IPS-15b (cell line): ENCODE measurements around the gene PLCG2.

Experiments
- H3K27me3 ChIP-seq: one replicate; pipeline ENCODE4 v1.6.1; 2013; ENCODE audit warnings: low read length; ENCODE audit not compliant: control insufficient read depth, insufficient read depth
- H3K36me3 ChIP-seq: one replicate; pipeline ENCODE4 v1.6.1; 2013; ENCODE audit warnings: low read length; ENCODE audit not compliant: control insufficient read depth, insufficient read depth
- H3K4me1 ChIP-seq: one replicate; pipeline ENCODE4 v1.6.1; 2013; ENCODE audit warnings: mild to moderate bottlenecking, low read length; ENCODE audit not compliant: control insufficient read depth, insufficient read depth
- H3K4me3 ChIP-seq: one replicate; pipeline ENCODE4 v1.5.1; 2013; ENCODE audit warnings: low read depth, low read length
- H3K9ac ChIP-seq: one replicate; pipeline ENCODE4 v1.6.1; 2013; ENCODE audit warnings: low read depth, mild to moderate bottlenecking, low read length
- H3K9me3 ChIP-seq: one replicate; pipeline ENCODE4 v1.6.1; 2013; ENCODE audit warnings: mild to moderate bottlenecking, low read length; ENCODE audit not compliant: control insufficient read depth, insufficient read depth

Gene PLCG2

GRCh38 chr16:81912395-81912794 lies 133.3 kb downstream of the PLCG2 start:
- Histone ChIP-seq H3K4me3 (no peak overlapping the region), H3K27me3 (no peaks in the 10 kb centered on the region), H3K9me3 (no peaks in the 10 kb centered on the region), H3K4me1 (no peaks in the 10 kb centered on the region), H3K36me3 (no peaks in the 10 kb centered on the region), H3K9ac (no peak overlapping the region)

GRCh38 chr16:81913222-81913621 lies 134.1 kb downstream of the PLCG2 start:
- Histone ChIP-seq H3K4me3 (no peak overlapping the region), H3K9me3 (no peaks in the 10 kb centered on the region), H3K36me3 (no peaks in the 10 kb centered on the region), H3K4me1 (no peaks in the 10 kb centered on the region), H3K9ac (no peak overlapping the region), H3K27me3 (no peaks in the 10 kb centered on the region)

- Histone ChIP-seq H3K27me3 (no peaks in the 10 kb centered on the region), H3K9me3 (no peaks in the 10 kb centered on the region), H3K4me3 (no peak overlapping the region), H3K36me3 (no peaks in the 10 kb centered on the region), H3K9ac (no peak overlapping the region), H3K4me1 (no peaks in the 10 kb centered on the region)
These were observed 138.3 kb downstream of the PLCG2 start for GRCh38 chr16:81917375-81917774.

- Histone ChIP-seq H3K9ac (no peak overlapping the region), H3K27me3 (no peaks in the 10 kb centered on the region), H3K36me3 (no peaks in the 10 kb centered on the region), H3K9me3 (no peaks in the 10 kb centered on the region), H3K4me1 (no peaks in the 10 kb centered on the region), H3K4me3 (no peak overlapping the region)
These were observed 139.8 kb downstream of the PLCG2 start for GRCh38 chr16:81918927-81919326.

DNA sequence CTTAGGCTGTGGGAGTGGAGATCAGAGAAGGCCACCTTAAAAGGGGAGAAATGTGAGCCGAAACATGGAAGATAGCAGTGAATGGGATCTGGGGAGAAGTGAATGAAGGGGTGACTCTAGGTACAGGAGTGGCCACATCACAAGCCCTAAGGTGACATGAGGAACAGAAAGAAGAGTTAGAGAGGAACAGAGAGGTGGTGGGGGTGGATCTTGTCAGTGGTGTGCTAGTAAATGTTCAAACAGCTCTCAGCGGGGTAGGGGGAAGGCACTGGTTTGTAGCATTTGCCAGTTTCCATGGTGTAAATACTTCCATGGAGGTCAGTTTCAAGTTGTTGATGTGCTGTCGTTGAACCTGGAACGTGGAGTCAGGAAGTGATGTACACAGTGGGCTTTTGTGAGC lies 141.4 kb downstream of the PLCG2 start:
- Histone ChIP-seq H3K36me3 (no peaks in the 10 kb centered on the region), H3K9me3 (no peaks in the 10 kb centered on the region), H3K4me3 (no peak overlapping the region), H3K4me1 (no peaks in the 10 kb centered on the region), H3K9ac (no peak overlapping the region), H3K27me3 (no peaks in the 10 kb centered on the region)

GRCh38 chr16:81921085-81921814 lies 142.2 kb downstream of the PLCG2 start:
- H3K4me1 ChIP-seq, result no peaks in the 10 kb centered on the region
- no peaks in the 10 kb centered on the region for H3K9me3 ChIP-seq
- no peaks in the 10 kb centered on the region for H3K36me3 ChIP-seq
- H3K27me3 ChIP-seq, result no peaks in the 10 kb centered on the region
- H3K4me3 ChIP-seq, result no peak overlapping the region
- H3K9ac ChIP-seq, result no peak overlapping the region

DNA sequence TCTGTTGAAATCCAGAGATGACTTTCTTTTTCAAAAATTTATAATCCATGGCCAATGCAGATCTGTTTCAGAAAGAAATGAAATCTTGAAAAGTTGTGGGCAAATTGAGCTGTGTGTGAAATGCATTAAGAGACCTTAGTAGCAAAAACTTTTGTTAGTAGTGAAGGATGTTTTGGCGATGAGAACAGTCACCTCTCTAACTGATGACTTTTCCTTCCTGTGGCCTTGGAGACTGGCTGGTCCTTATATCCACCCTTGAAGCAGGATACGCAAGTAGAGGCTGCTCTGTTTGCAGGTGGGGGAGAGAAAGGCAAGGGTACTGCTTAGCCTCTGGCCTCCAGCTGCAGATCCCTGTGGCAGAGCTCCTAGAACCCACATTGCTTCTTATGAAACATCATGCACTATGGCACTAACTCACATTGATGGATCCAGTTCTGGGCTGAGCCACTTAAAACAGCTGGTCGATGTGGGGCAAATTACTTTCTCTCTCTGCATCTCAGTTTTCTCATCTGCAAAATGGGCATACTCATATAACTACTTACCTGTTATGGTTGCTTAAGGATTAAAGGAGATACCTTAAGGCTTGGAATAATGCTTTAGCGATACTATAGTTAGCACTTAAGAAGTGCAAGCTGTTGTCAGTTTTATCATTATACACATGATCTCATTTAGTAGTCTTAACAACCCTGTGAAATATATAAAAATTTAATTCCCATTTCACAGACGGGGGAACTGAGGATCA lies 142.9 kb downstream of the PLCG2 start:
- H3K27me3 ChIP-seq, result no peaks in the 10 kb centered on the region
- no peaks in the 10 kb centered on the region for H3K4me1 ChIP-seq
- no peaks in the 10 kb centered on the region for H3K36me3 ChIP-seq
- H3K9me3 ChIP-seq, result no peaks in the 10 kb centered on the region
- H3K4me3 ChIP-seq, result no peak overlapping the region
- H3K9ac ChIP-seq, result no peak overlapping the region

DNA sequence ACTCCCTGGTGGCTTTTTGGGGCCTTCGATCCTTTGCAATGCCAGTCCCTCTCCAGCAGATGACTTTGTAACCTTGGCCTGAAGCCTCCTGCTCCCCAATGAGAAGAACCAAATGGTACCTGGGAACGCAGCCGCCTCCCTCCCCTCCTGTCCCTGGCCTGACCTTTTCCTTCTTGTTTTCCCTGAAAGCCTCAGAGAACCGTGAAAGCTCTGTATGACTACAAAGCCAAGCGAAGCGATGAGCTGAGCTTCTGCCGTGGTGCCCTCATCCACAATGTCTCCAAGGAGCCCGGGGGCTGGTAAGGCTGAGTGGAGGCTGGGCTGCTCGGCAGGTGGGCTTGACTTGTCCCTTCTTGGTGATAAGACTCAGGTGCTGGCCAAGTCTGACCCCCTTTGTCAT lies 144.2 kb downstream of the PLCG2 start:
- H3K4me1 ChIP-seq, result no peaks in the 10 kb centered on the region
- no peaks in the 10 kb centered on the region for H3K36me3 ChIP-seq

DNA sequence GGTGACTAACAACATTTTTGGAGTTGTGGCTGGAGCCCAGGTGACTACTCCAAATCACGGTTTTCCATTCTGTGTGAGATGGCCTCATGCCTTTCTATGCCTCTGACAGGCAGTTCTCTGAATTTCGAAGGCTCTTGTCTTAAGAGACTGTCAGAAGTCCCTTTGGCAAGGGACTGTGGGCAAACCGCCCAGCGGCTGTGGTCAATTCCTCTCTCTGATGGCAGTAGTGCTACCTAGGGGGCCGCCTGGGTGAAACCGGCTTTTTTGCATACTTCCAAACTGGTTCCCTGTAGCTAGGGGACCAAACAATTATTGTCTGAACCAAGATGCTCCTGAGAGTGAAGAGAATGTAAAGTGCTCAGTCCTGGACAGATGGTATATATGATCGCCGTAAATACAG lies 145.9 kb downstream of the PLCG2 start:
- no peak overlapping the region for H3K4me3 ChIP-seq
- no peaks in the 10 kb centered on the region for H3K36me3 ChIP-seq
- H3K9me3 ChIP-seq, result no peaks in the 10 kb centered on the region
- H3K9ac ChIP-seq, result no peak overlapping the region
- no peaks in the 10 kb centered on the region for H3K27me3 ChIP-seq
- no peaks in the 10 kb centered on the region for H3K4me1 ChIP-seq

More for the DNA sequence above, 144.2 kb downstream of the PLCG2 start:
- Histone ChIP-seq H3K9me3 (no peaks in the 10 kb centered on the region), H3K27me3 (no peaks in the 10 kb centered on the region), H3K9ac (no peak overlapping the region), H3K4me3 (no peak overlapping the region)

DNA sequence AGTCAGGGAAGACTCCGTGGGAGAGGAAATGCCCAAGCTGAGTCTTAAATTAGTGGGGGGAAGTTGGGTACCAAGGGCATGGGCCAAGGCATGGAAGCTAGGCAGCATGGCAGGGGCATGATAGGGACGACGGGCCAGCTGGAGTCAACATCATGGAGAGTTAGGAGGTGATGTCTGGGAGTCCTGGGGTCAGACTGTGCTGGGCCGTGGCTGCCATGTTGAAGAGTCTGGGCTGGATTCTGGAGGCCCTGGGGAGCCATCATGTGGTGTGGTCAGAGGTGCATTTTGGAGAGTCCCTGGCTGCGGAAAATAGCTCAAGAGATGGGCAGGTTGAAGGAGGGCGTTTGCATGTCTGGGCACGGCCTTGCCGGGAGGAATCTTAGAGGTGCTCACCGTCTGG lies 146.9 kb downstream of the PLCG2 start:
- H3K27me3 ChIP-seq, result no peaks in the 10 kb centered on the region
- H3K4me3 ChIP-seq, result no peak overlapping the region
- H3K9ac ChIP-seq, result no peak overlapping the region
- H3K9me3 ChIP-seq, result no peaks in the 10 kb centered on the region
- no peaks in the 10 kb centered on the region for H3K4me1 ChIP-seq
- no peaks in the 10 kb centered on the region for H3K36me3 ChIP-seq

GRCh38 chr16:81927561-81928185 lies 148.6 kb downstream of the PLCG2 start:
- H3K9ac ChIP-seq, result no peak overlapping the region
- H3K36me3 ChIP-seq, result no peaks in the 10 kb centered on the region
- H3K9me3 ChIP-seq, result no peaks in the 10 kb centered on the region
- H3K4me1 ChIP-seq, result no peaks in the 10 kb centered on the region
- H3K27me3 ChIP-seq, result no peaks in the 10 kb centered on the region
- no peak overlapping the region for H3K4me3 ChIP-seq
